Stimulated activated naive CD8-positive, alpha-beta T cell treated with anti-CD3 and anti-CD28 coated beads, Interleukin-15, Interleukin-2, amounts not matched to agents 100 ng/mL and 50 ng/mL, for 24 hours (primary cell): ENCODE measurements around the gene ANHX.

Source experiments
- H3K27ac Mint-ChIP-seq: one replicate; pipeline ENCODE4 v1.8.0; 2021; ENCODE audit warnings: mild to moderate bottlenecking, mixed read lengths
- H3K27me3 Mint-ChIP-seq: one replicate; pipeline ENCODE4 v1.8.0; 2021; ENCODE audit warnings: mixed read lengths
- H3K36me3 Mint-ChIP-seq: one replicate; pipeline ENCODE4 v1.8.0; 2021; ENCODE audit warnings: low read depth, mixed read lengths
- H3K4me1 Mint-ChIP-seq: one replicate; pipeline ENCODE4 v1.8.0; 2021; ENCODE audit warnings: low read depth, mixed read lengths
- H3K4me3 Mint-ChIP-seq: one replicate; pipeline ENCODE4 v1.8.0; 2021; ENCODE audit warnings: mild to moderate bottlenecking, mixed read lengths
- H3K9me3 Mint-ChIP-seq: one replicate; pipeline ENCODE4 v1.8.0; 2021; ENCODE audit warnings: mixed read lengths

The ANHX gene

GRCh38 chr12:133222211-133222610, 13.5 kb downstream of the ANHX start:
- Mint-ChIP-seq H3K4me3 (no peak overlapping the region), H3K9me3 (peaks cover 27% of the 10 kb centered on the region), H3K4me1 (no peaks in the 10 kb centered on the region), H3K27me3 (peaks cover 3% of the 10 kb centered on the region), H3K36me3 (no peaks in the 10 kb centered on the region), H3K27ac (no peak overlapping the region)

GRCh38 chr12:133221241-133221640, 14.4 kb downstream of the ANHX start:
- Mint-ChIP-seq H3K4me1 (no peaks in the 10 kb centered on the region), H3K9me3 (peaks cover 27% of the 10 kb centered on the region), H3K36me3 (no peaks in the 10 kb centered on the region), H3K27ac (no peak overlapping the region), H3K4me3 (no peak overlapping the region), H3K27me3 (peaks cover 3% of the 10 kb centered on the region)

GRCh38 chr12:133220521-133220920, 15.2 kb downstream of the ANHX start:
- Mint-ChIP-seq H3K27me3 (peaks cover 3% of the 10 kb centered on the region), H3K27ac (no peak overlapping the region), H3K9me3 (peaks cover 27% of the 10 kb centered on the region), H3K4me1 (no peaks in the 10 kb centered on the region), H3K36me3 (no peaks in the 10 kb centered on the region), H3K4me3 (no peak overlapping the region)

- peaks cover 4% of the 10 kb centered on the region for H3K36me3 Mint-ChIP-seq
- no peak overlapping the region for H3K4me3 Mint-ChIP-seq
- H3K9me3 Mint-ChIP-seq: peaks cover 36% of the 10 kb centered on the region
- no peaks in the 10 kb centered on the region for H3K4me1 Mint-ChIP-seq
- no peaks in the 10 kb centered on the region for H3K27me3 Mint-ChIP-seq
- H3K27ac Mint-ChIP-seq: no peak overlapping the region
Measured at GRCh38 chr12:133217219-133217618, 18.5 kb downstream of the ANHX start.

GRCh38 chr12:133215724-133216123, 20.0 kb downstream of the ANHX start:
- no peak overlapping the region for H3K4me3 Mint-ChIP-seq
- no peak overlapping the region for H3K27ac Mint-ChIP-seq
- H3K4me1 Mint-ChIP-seq: no peaks in the 10 kb centered on the region
- peaks cover 8% of the 10 kb centered on the region for H3K36me3 Mint-ChIP-seq
- peaks cover 41% of the 10 kb centered on the region for H3K9me3 Mint-ChIP-seq
- no peaks in the 10 kb centered on the region for H3K27me3 Mint-ChIP-seq

- peaks cover 46% of the 10 kb centered on the region for H3K9me3 Mint-ChIP-seq
- H3K27ac Mint-ChIP-seq: no peak overlapping the region
- H3K4me3 Mint-ChIP-seq: no peak overlapping the region
- no peaks in the 10 kb centered on the region for H3K27me3 Mint-ChIP-seq
- H3K4me1 Mint-ChIP-seq: no peaks in the 10 kb centered on the region
- peaks cover 62% of the 10 kb centered on the region for H3K36me3 Mint-ChIP-seq
Measured at GRCh38 chr12:133206390-133206789, 29.3 kb downstream of the ANHX start.

GRCh38 chr12:133204264-133204603, 31.4 kb downstream of the ANHX start:
- no peaks in the 10 kb centered on the region for H3K4me1 Mint-ChIP-seq
- H3K27ac Mint-ChIP-seq: no peak overlapping the region
- peaks cover 72% of the 10 kb centered on the region for H3K36me3 Mint-ChIP-seq
- no peak overlapping the region for H3K4me3 Mint-ChIP-seq
- no peaks in the 10 kb centered on the region for H3K27me3 Mint-ChIP-seq
- H3K9me3 Mint-ChIP-seq: peaks cover 58% of the 10 kb centered on the region

- Mint-ChIP-seq H3K4me3 (no peak overlapping the region), H3K27ac (no peak overlapping the region), H3K27me3 (no peaks in the 10 kb centered on the region), H3K9me3 (peaks cover 57% of the 10 kb centered on the region), H3K4me1 (no peaks in the 10 kb centered on the region), H3K36me3 (peaks cover 70% of the 10 kb centered on the region)
Measured at GRCh38 chr12:133203344-133204263, 32.1 kb downstream of the ANHX start.

- Mint-ChIP-seq H3K27me3 (no peaks in the 10 kb centered on the region), H3K36me3 (peaks cover 67% of the 10 kb centered on the region), H3K4me1 (no peaks in the 10 kb centered on the region), H3K9me3 (peaks cover 54% of the 10 kb centered on the region), H3K4me3 (no peak overlapping the region), H3K27ac (no peak overlapping the region)
Measured at GRCh38 chr12:133202493-133203343, 33.0 kb downstream of the ANHX start.

GRCh38 chr12:133201888-133202287, 33.8 kb downstream of the ANHX start:
- Mint-ChIP-seq H3K9me3 (peaks cover 54% of the 10 kb centered on the region), H3K4me1 (no peaks in the 10 kb centered on the region), H3K4me3 (no peak overlapping the region), H3K27ac (no peak overlapping the region), H3K27me3 (no peaks in the 10 kb centered on the region), H3K36me3 (peaks cover 67% of the 10 kb centered on the region)

GRCh38 chr12:133192847-133193246, 42.8 kb downstream of the ANHX start:
- Mint-ChIP-seq H3K36me3 (peaks cover 87% of the 10 kb centered on the region), H3K4me1 (no peaks in the 10 kb centered on the region), H3K27ac (no peak overlapping the region), H3K9me3 (peaks cover 60% of the 10 kb centered on the region), H3K27me3 (no peaks in the 10 kb centered on the region), H3K4me3 (no peak overlapping the region)

GRCh38 chr12:133190176-133190575, 45.5 kb downstream of the ANHX start:
- no peaks in the 10 kb centered on the region for H3K27me3 Mint-ChIP-seq
- H3K4me3 Mint-ChIP-seq: no peak overlapping the region
- H3K36me3 Mint-ChIP-seq: peaks cover 100% of the 10 kb centered on the region
- H3K9me3 Mint-ChIP-seq: peaks cover 69% of the 10 kb centered on the region
- H3K27ac Mint-ChIP-seq: no peak overlapping the region
- peaks cover 6% of the 10 kb centered on the region for H3K4me1 Mint-ChIP-seq

- H3K27ac Mint-ChIP-seq: peak within 1 kb of the TSS; percentile 94
- peaks cover 64% of the 10 kb centered on the region for H3K36me3 Mint-ChIP-seq
- H3K9me3 Mint-ChIP-seq: peaks cover 53% of the 10 kb centered on the region
- peak within 1 kb of the TSS; percentile 94 for H3K4me3 Mint-ChIP-seq
- H3K4me1 Mint-ChIP-seq: peaks cover 22% of the 10 kb centered on the region
- H3K27me3 Mint-ChIP-seq: no peaks in the 10 kb centered on the region
Measured at GRCh38 chr12:133181238-133181959, 54.3 kb downstream of the ANHX start, which contains the start of gene ZNF268. Gene ZNF268, plus strand, starts transcription at chr12:133181495. Its CDS starts 503 bp downstream, at chr12:133181998.

GRCh38 chr12:133180669-133181068, 55.0 kb downstream of the ANHX start:
- no peaks in the 10 kb centered on the region for H3K27me3 Mint-ChIP-seq
- peaks cover 57% of the 10 kb centered on the region for H3K36me3 Mint-ChIP-seq
- peaks cover 19% of the 10 kb centered on the region for H3K4me1 Mint-ChIP-seq
- peak overlapping the region; percentile 40 for H3K4me3 Mint-ChIP-seq
- H3K9me3 Mint-ChIP-seq: peaks cover 59% of the 10 kb centered on the region
- H3K27ac Mint-ChIP-seq: no peak overlapping the region
